ENCODE results near the gene NOC3L. TPM values are rescaled to one million over a fixed set of nuclear protein-coding genes. Genes with fewer than 3 reads are reported as not detected.
A peak's percentile ranks its signal among the peaks of the same experiment; 100 is the strongest.

Gene NOC3L
- total and polyA plus RNA-seq, 8 donors, result 0.58 to 28.5 (median 6.4) TPM

- H3K36me3 ChIP-seq, result peaks cover 0 to 43% (median 21%) of the 10 kb centered on the region in 4 donors
- H3K9me3 ChIP-seq, result no peaks in the 10 kb centered on the region
- no peak overlapping the region for H3K27ac ChIP-seq
- peaks cover 0 to 7% (median 0%) of the 10 kb centered on the region in 4 donors for H3K4me1 ChIP-seq
- H3K27me3 ChIP-seq, result no peaks in the 10 kb centered on the region
- TF ChIP-seq CTCF (IDR thresholded peaks at IDR 0.05) (no peak), EP300 (IDR thresholded peaks at IDR 0.05) (no peak), POLR2A (IDR thresholded peaks at IDR 0.05) (no peak), POLR2AphosphoS5 (IDR thresholded peaks at IDR 0.05) (no peak)
- DNase-seq, result no peak
- H3K4me3 ChIP-seq, result no peak overlapping the region
- 87 to 98% (median 95%) methylated on average over 3 of the region's 3 CpGs for WGBS, 5 donors
- intact Hi-C loops (cut with DNase I; ENCODE audit: low total_unique reads), result no loop called here
Observed at GRCh38 chr10:94300042-94300441, 62.7 kb downstream of the NOC3L start.

GRCh38 chr10:94299417-94299816 lies 63.3 kb downstream of the NOC3L start:
- H3K27me3 ChIP-seq, result no peaks in the 10 kb centered on the region
- H3K36me3 ChIP-seq, result peaks cover 0 to 36% (median 15%) of the 10 kb centered on the region in 4 donors
- DNase-seq, result peak in 1 of 2 donors; percentile 34
- TF ChIP-seq POLR2A (IDR thresholded peaks at IDR 0.05), result no peak
- no peak for TF ChIP-seq POLR2AphosphoS5 (IDR thresholded peaks at IDR 0.05)
- peaks cover 0 to 7% (median 0%) of the 10 kb centered on the region in 4 donors for H3K4me1 ChIP-seq
- intact Hi-C loops (cut with DNase I; ENCODE audit: low total_unique reads), result no loop called here
- H3K27ac ChIP-seq, result no peak overlapping the region
- no peak overlapping the region for H3K4me3 ChIP-seq
- WGBS, 5 donors, result 10 to 35% (median 25%) methylated on average over 3 of the region's 3 CpGs
- H3K9me3 ChIP-seq, result no peaks in the 10 kb centered on the region

- Histone ChIP-seq H3K36me3 (peaks cover 0 to 18% (median 8%) of the 10 kb centered on the region in 4 donors), H3K27me3 (no peaks in the 10 kb centered on the region), H3K4me3 (no peak overlapping the region), H3K27ac (no peak overlapping the region), H3K4me1 (peaks cover 0 to 17% (median 7%) of the 10 kb centered on the region in 4 donors), H3K9me3 (no peaks in the 10 kb centered on the region)
- no peak for DNase-seq
- no peak for TF ChIP-seq POLR2A (IDR thresholded peaks at IDR 0.05)
- no peak for TF ChIP-seq EP300 (IDR thresholded peaks at IDR 0.05)
- no peak for TF ChIP-seq POLR2AphosphoS5 (IDR thresholded peaks at IDR 0.05)
- TF ChIP-seq CTCF (IDR thresholded peaks at IDR 0.05), result no peak
- intact Hi-C loops (cut with DNase I; ENCODE audit: low total_unique reads), result no loop called here
- WGBS, 5 donors, result 84 to 92% (median 87%) methylated on average over 5 of the region's 5 CpGs
Observed at GRCh38 chr10:94294168-94294567, 68.6 kb downstream of the NOC3L start.

- 24 to 42% (median 40%) methylated on average over 1 of the region's 1 CpG for WGBS, 5 donors
Observed at GRCh38 chr10:94293354-94293753, 69.4 kb downstream of the NOC3L start.

More at GRCh38 chr10:94293354-94293753, 69.4 kb downstream of the NOC3L start:
- Histone ChIP-seq H3K36me3 (peaks cover 0 to 18% (median 4%) of the 10 kb centered on the region in 4 donors), H3K4me3 (no peak overlapping the region), H3K27ac (no peak overlapping the region), H3K4me1 (peaks cover 0 to 17% (median 7%) of the 10 kb centered on the region in 4 donors), H3K9me3 (no peaks in the 10 kb centered on the region), H3K27me3 (no peaks in the 10 kb centered on the region)
- intact Hi-C loops (cut with DNase I; ENCODE audit: low total_unique reads), result no loop called here
- no peak for TF ChIP-seq CTCF (IDR thresholded peaks at IDR 0.05)
- TF ChIP-seq POLR2AphosphoS5 (IDR thresholded peaks at IDR 0.05), result no peak
- no peak for TF ChIP-seq EP300 (IDR thresholded peaks at IDR 0.05)
- no peak for TF ChIP-seq POLR2A (IDR thresholded peaks at IDR 0.05)
- peak in 1 of 2 donors; percentile 88 for DNase-seq

All from stomach (tissue), 9 donors.